HG03066 (cell line): ENCODE data around the gene ZNF316.
A peak's percentile ranks its signal among the peaks of the same experiment; 100 is the strongest.

Experiments used
- ATAC-seq: cut with Tn5 transposase; IDR thresholded peaks from one replicate; pipeline ENCODE4 v1.9.1; 2021; ENCODE audit warnings: low read depth; ENCODE audit not compliant: unreplicated experiment

Gene ZNF316

GRCh38 chr7:6636741-6637543 is at the start of gene ZNF316:
Gene ZNF316, plus strand, starts transcription at chr7:6637318. Its CDS starts 5,092 bp downstream, at chr7:6642410.
- ATAC-seq: peak; percentile 66

- ATAC-seq: no peak
These were observed 48.6 kb upstream of the ZNF316 start for GRCh38 chr7:6588566-6588965.

GRCh38 chr7:6589151-6589828 is 47.8 kb upstream of the ZNF316 start:
- ATAC-seq: no peak

GRCh38 chr7:6589829-6590644 is 47.1 kb upstream of the ZNF316 start, which contains the start of gene INTS15:
Gene INTS15, plus strand, starts transcription at chr7:6590021. Its CDS starts 263 bp downstream, at chr7:6590284.
- peak; percentile 78 for ATAC-seq

- ATAC-seq: peak; percentile 32
These were observed 46.4 kb upstream of the ZNF316 start for GRCh38 chr7:6590645-6591110.

- ATAC-seq: no peak
These were observed 37.0 kb upstream of the ZNF316 start for GRCh38 chr7:6600093-6600492.

GRCh38 chr7:6604458-6604857 is 32.7 kb upstream of the ZNF316 start:
- ATAC-seq: no peak

- ATAC-seq: no peak
These were observed 30.1 kb upstream of the ZNF316 start for GRCh38 chr7:6606866-6607583.

GRCh38 chr7:6607651-6608051 is 29.5 kb upstream of the ZNF316 start:
- no peak for ATAC-seq

- ATAC-seq: no peak
These were observed 29.0 kb upstream of the ZNF316 start for GRCh38 chr7:6608081-6608480.

- no peak for ATAC-seq
These were observed 28.3 kb upstream of the ZNF316 start for GRCh38 chr7:6608794-6609193.

- ATAC-seq: no peak
These were observed 24.3 kb upstream of the ZNF316 start for GRCh38 chr7:6612819-6613218.

- ATAC-seq: no peak
These were observed 23.4 kb upstream of the ZNF316 start for GRCh38 chr7:6613706-6614105.

GRCh38 chr7:6614953-6615722 is 22.0 kb upstream of the ZNF316 start, which contains the start of gene ZNF853:
Gene ZNF853, plus strand, starts transcription at chr7:6615610. Its CDS starts 565 bp downstream, at chr7:6616175.
- no peak for ATAC-seq

- no peak for ATAC-seq
These were observed 21.2 kb upstream of the ZNF316 start for GRCh38 chr7:6615723-6616555.

- no peak for ATAC-seq
These were observed 20.1 kb upstream of the ZNF316 start for GRCh38 chr7:6616854-6617643.

- ATAC-seq: no peak
These were observed 18.5 kb upstream of the ZNF316 start for GRCh38 chr7:6618621-6619020.

GRCh38 chr7:6619961-6620360 is 17.2 kb upstream of the ZNF316 start:
- no peak for ATAC-seq
